ENCODE results near the gene PDE6C.

DNA sequence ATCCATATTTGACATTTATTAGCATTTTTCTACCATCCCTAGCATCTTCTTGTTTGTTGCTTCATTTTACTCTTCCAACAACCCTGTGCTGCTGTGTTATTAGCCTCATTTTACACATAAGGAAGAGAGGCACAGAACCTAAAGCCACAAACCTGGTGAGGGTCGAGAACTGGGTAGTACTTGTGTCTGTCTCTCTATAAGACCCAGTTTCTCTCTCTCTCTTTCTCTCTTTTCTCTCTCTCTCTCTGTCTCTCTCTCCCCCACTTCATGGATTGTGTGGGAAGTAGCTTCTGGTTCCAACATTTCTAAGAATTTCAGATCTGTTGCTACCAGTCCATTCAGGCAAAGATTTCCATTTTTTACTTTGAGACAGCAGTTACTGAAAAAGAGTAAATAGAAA lies 91.5 kb downstream of the PDE6C start:
- TF ChIP-seq GATA2 (IDR thresholded peaks at IDR 0.05; ENCODE audit: low read depth, low read length) = no peak
- no peak for TF ChIP-seq GATA3 (IDR thresholded peaks at IDR 0.05; ENCODE audit: low read depth, low read length)

Measured in SH-SY5Y (cell line).